Testis (tissue), 2 donors: ENCODE data around the gene COL23A1.

Experiments used
- CTCF ChIP-seq, 3 experiments: fragments of 450-650 bp in 2 of 3; fragments of 200-600 bp in 1 of 3; sonication (generic) in 1 of 3; IDR thresholded peaks; one replicate each; pipeline ENCODE4 v1.5.1; 2016 to 2019; ENCODE audit warnings: antibody characterized with exemption in 3 of 3, mild to moderate bottlenecking in 2 of 3, moderate library complexity in 1 of 3
- POLR2A ChIP-seq: fragments of 450-650 bp; IDR thresholded peaks from one replicate; pipeline ENCODE4 v1.6.1; 2017; ENCODE audit warnings: antibody characterized with exemption, mild to moderate bottlenecking, moderate library complexity

- TF ChIP-seq CTCF (IDR thresholded peaks at IDR 0.05) (no peak), POLR2A (no peak)
Observed at GRCh38 chr5:178507151-178507932, 82.9 kb downstream of the COL23A1 start.
